WTC11 (cell line): ENCODE data around the gene NR1H2.

Experiments
- MYBL2 ChIP-seq: sonication (generic); formaldehyde crosslinking; IDR thresholded peaks from 2 replicates; pipeline ENCODE4 v1.8.1; 2023; ENCODE audit warnings: mild to moderate bottlenecking, moderate library complexity, missing genetic modification reagents
- TEAD4 ChIP-seq: sonication (generic); formaldehyde crosslinking; IDR thresholded peaks from 2 replicates; pipeline ENCODE4 v1.8.0; 2022; ENCODE audit warnings: mild to moderate bottlenecking, missing genetic modification reagents
- ZNF232 ChIP-seq: sonication (generic); formaldehyde crosslinking; IDR thresholded peaks from 2 replicates; pipeline ENCODE4 v1.8.0; 2022; ENCODE audit warnings: mild to moderate bottlenecking, missing genetic modification reagents
- TF ChIP-seq, protein P1 (sequence below): sonication (generic); formaldehyde crosslinking; conservative IDR thresholded peaks from 2 replicates; pipeline ENCODE4 v1.8.1; 2022; ENCODE audit warnings: mild to moderate bottlenecking, missing genetic modification reagents
- TF ChIP-seq, protein P2 (sequence below): sonication (generic); formaldehyde crosslinking; IDR thresholded peaks from 2 replicates; pipeline ENCODE4 v1.8.1; 2022; ENCODE audit warnings: low read depth, mild to moderate bottlenecking, moderate library complexity, missing genetic modification reagents, borderline replicate concordance
- TF ChIP-seq, protein P3 (sequence below): fragments of 200-600 bp; IDR thresholded peaks from 2 replicates; pipeline ENCODE4 v1.8.0; 2022; ENCODE audit warnings: antibody characterized with exemption
- TF ChIP-seq, protein P4 (sequence below): sonication (generic); formaldehyde crosslinking; IDR thresholded peaks from 2 replicates; pipeline ENCODE4 v1.8.0; 2023; ENCODE audit warnings: missing genetic modification reagents
- TF ChIP-seq, protein P5 (sequence below): sonication (generic); formaldehyde crosslinking; IDR thresholded peaks from 2 replicates; pipeline ENCODE4 v1.8.1; 2022; ENCODE audit warnings: mild to moderate bottlenecking, moderate library complexity, missing genetic modification reagents

DNA sequence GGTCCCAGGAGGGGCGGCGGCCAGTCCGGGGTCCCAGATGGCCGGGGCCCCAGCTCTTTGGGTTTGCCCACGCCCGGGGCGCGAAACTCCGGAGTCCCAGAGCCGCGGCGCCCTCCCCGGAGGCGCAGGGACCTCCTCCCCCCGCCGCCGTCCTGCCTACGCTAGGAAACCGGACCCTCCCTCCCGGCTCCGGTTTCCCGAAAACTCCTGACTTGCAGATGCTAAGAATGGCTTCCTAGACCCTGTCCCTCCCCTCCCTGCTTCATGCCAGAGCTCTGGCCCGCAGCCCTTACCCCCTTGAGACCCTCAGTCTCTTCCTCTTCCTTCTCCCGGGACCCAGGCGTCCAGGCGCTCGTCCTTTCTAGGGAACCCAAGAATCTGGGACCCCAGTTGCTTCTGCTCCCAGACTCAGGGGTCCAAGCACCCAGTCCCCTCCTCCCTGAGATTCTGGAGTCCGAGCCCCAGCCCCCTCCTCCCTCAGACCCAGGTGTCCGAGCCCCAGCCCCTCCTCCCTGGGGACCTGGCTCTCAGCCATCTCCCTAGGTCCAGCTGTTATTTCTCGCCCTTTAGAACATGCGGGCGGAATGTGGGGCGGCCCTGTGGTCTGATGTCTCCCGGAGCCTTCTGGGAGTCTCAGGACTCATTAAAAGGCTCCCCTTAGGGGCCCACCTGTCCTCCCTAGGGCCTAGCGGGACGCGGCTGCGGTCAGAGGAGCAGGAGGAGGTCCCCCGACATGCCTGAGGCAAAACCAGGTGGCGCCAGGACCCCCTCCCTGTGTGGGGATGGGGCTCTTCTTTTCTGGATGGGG is 56.2 kb downstream of the NR1H2 start, which contains the start of gene MYBPC2:
- TF ChIP-seq, protein P1, sequence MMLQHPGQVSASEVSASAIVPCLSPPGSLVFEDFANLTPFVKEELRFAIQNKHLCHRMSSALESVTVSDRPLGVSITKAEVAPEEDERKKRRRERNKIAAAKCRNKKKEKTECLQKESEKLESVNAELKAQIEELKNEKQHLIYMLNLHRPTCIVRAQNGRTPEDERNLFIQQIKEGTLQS (CRISPR knock-in tag): no peak
- TF ChIP-seq ZNF232: no peak
- no peak for TF ChIP-seq TEAD4 (CRISPR knock-in tag)
- TF ChIP-seq, protein P2, sequence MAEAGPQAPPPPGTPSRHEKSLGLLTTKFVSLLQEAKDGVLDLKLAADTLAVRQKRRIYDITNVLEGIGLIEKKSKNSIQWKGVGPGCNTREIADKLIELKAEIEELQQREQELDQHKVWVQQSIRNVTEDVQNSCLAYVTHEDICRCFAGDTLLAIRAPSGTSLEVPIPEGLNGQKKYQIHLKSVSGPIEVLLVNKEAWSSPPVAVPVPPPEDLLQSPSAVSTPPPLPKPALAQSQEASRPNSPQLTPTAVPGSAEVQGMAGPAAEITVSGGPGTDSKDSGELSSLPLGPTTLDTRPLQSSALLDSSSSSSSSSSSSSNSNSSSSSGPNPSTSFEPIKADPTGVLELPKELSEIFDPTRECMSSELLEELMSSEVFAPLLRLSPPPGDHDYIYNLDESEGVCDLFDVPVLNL (CRISPR knock-in tag): no peak
- TF ChIP-seq, protein P3, sequence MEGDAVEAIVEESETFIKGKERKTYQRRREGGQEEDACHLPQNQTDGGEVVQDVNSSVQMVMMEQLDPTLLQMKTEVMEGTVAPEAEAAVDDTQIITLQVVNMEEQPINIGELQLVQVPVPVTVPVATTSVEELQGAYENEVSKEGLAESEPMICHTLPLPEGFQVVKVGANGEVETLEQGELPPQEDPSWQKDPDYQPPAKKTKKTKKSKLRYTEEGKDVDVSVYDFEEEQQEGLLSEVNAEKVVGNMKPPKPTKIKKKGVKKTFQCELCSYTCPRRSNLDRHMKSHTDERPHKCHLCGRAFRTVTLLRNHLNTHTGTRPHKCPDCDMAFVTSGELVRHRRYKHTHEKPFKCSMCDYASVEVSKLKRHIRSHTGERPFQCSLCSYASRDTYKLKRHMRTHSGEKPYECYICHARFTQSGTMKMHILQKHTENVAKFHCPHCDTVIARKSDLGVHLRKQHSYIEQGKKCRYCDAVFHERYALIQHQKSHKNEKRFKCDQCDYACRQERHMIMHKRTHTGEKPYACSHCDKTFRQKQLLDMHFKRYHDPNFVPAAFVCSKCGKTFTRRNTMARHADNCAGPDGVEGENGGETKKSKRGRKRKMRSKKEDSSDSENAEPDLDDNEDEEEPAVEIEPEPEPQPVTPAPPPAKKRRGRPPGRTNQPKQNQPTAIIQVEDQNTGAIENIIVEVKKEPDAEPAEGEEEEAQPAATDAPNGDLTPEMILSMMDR: no peak
- TF ChIP-seq MYBL2 (CRISPR knock-in tag): no peak
- TF ChIP-seq, protein P4, sequence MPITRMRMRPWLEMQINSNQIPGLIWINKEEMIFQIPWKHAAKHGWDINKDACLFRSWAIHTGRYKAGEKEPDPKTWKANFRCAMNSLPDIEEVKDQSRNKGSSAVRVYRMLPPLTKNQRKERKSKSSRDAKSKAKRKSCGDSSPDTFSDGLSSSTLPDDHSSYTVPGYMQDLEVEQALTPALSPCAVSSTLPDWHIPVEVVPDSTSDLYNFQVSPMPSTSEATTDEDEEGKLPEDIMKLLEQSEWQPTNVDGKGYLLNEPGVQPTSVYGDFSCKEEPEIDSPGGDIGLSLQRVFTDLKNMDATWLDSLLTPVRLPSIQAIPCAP (CRISPR knock-in tag): no peak
- TF ChIP-seq, protein P5, sequence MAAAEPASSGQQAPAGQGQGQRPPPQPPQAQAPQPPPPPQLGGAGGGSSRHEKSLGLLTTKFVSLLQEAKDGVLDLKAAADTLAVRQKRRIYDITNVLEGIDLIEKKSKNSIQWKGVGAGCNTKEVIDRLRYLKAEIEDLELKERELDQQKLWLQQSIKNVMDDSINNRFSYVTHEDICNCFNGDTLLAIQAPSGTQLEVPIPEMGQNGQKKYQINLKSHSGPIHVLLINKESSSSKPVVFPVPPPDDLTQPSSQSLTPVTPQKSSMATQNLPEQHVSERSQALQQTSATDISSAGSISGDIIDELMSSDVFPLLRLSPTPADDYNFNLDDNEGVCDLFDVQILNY: no peak
